ENCODE results near the gene NSD1.

Gene NSD1

DNA sequence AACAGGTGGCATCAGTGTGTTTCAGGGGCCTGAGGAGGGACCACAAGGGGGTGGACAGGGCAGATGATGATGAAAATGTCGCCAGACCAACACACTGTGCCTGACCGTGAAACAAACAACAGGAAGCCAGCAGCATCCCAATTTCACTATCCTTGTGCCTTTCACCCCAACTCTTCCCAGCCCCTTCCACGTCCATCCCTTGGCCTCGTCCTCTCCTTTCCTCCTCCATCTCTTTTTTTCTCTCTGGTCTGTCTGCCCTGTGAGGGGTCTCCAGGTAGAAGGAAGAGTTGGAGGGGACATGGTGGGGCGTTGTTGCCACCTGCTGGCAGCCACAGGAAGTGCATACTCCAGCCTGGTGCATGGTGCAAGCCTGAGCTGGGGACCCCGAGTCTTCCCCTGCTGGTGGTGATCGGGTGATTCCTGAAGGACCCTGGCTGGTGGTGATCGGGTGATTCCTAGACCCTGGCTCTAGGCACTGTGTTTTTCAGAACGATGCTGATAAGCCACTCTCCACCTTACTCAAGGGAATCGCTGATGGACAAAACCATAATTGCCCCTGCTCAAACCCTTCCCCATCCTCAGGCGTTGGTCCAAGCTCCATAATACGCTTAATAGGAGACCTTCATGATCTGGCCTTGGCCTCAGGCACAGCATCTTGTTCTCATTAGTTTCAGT, 21.7 kb upstream of the NSD1 start:
- Mint-ChIP-seq H3K4me3 (no peak overlapping the region), H3K9me3 (peaks cover 3% of the 10 kb centered on the region), H3K27me3 (no peaks in the 10 kb centered on the region), H3K36me3 (ENCODE audit: low read depth) (no peaks in the 10 kb centered on the region), H3K4me1 (ENCODE audit: low read depth) (peaks cover 12% of the 10 kb centered on the region), H3K27ac (no peak overlapping the region)
- DNase-seq = peak; percentile 79

DNA sequence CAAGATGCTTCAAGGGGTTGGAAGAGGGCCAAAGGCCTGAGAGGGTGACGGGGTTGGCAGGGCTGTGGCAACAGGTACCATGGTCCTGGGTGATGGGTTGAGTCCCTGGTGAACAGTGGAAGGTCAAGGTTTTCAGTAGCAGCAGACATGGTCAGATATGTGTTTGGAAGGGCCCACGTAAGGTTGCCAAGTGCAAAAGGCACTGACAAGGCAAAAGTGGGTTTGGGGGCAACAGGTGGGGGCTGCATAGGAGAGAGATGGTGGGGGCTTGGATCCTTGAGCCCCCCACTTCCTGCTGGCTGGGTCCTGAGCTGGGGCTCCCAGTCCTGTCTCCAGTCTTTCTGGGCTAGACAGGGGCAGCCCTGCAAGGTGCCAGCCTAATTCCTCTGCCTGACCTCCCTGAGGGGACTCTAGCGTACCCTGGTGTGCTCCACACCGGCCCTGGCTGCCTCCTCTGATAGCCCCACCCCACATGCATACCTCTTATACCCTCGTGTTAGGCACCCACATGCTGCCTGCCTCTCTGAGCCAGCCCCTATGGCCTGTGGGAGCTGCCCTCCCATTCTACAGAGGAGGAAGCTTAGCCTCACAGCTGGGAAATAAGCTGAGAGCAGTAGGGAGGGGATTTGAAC, 20.9 kb upstream of the NSD1 start:
- Mint-ChIP-seq H3K27me3 (no peaks in the 10 kb centered on the region), H3K27ac (no peak overlapping the region)

DNA sequence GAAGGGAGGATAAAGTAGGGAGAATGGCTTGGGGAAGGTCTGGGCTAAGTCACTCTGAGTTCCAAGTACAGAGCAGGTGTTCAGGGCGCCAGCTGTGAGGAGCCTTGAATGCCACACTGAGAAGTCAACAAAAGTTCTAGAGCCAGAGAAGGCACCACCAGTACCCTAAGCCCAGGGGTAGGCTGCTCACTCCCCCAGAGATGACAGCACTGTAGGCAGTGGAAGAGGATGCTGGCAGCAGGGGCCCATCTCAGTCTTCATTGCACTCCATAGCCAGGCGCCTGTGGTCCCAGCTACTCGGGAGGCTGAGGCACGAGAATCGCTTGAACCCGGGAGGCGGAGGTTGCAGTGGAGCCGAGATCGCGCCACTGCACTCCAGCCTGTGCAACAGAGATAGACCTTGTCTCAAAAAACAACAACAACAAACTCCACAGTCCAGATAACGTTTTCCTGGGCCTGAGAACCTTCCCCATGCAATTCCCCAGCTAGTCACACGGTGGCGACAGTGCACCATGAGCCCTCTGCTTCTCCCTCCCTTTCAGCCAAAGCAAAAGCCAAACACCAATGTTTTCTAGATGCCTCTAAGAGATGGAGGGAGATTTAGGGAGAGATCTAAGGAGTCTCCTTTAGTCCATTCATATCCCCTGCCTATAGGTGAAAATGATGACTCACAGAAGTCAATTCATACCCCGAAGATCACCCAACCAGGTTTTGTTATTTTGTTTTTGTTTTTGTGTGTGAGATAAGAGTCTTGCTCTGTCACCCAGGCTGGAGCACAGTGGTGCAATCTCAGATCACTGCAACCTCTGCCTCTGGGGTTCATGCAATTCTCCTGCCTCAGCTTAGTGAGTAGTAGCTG, 19.8 kb upstream of the NSD1 start:
- H3K4me3 Mint-ChIP-seq = no peak overlapping the region
- no peak overlapping the region for H3K27ac Mint-ChIP-seq
- peaks cover 2% of the 10 kb centered on the region for H3K36me3 Mint-ChIP-seq (ENCODE audit: low read depth)
- H3K4me1 Mint-ChIP-seq (ENCODE audit: low read depth) = peaks cover 17% of the 10 kb centered on the region
- no peaks in the 10 kb centered on the region for H3K27me3 Mint-ChIP-seq
- peaks cover 3% of the 10 kb centered on the region for H3K9me3 Mint-ChIP-seq
- peak; percentile 88 for DNase-seq

More for the DNA sequence above, 20.9 kb upstream of the NSD1 start:
- no peak for DNase-seq
- H3K4me1 Mint-ChIP-seq (ENCODE audit: low read depth) = peaks cover 17% of the 10 kb centered on the region
- peaks cover 3% of the 10 kb centered on the region for H3K9me3 Mint-ChIP-seq
- peaks cover 2% of the 10 kb centered on the region for H3K36me3 Mint-ChIP-seq (ENCODE audit: low read depth)
- no peak overlapping the region for H3K4me3 Mint-ChIP-seq

DNA sequence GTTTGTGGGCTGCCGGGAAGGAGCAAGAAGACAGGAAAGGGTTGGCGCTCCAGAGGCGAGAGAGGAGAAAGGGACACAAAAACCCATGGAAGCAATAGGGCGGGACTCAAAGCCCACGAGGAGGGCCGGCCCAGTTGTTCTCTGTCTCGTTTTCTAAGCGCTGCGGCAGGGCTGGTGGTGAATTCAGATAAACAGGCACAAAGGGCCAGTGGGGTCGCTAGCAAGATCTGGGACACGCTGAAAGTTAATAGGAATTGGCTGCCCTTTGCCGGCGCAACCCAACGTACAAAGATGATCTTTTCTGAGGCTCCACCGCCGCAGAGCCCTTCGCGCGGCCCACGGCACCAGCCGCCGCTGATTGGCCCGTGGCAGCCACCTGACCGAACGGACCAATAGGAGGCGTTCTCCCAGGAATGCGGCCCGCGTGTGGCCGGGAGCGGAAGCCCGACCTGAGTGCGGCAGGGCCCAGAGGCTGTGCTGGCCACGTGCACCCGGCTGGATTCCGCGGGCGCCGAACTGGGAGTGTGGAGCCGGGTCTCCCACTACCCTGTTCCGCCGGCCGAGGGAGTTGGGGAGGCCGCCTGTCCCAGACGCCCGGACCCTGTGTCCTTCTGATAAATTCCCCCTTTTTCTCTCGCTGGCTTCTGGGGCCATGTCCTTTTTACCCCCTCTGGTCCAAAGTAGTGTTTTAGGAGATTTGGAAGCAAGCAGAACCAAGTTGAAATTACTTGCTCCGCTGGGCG, 16.8 kb upstream of the NSD1 start:
- H3K4me1 Mint-ChIP-seq (ENCODE audit: low read depth) = peaks cover 16% of the 10 kb centered on the region
- H3K36me3 Mint-ChIP-seq (ENCODE audit: low read depth) = peaks cover 2% of the 10 kb centered on the region
- peak overlapping the region; percentile 11 for H3K4me3 Mint-ChIP-seq
- peak; percentile 88 for DNase-seq
- peak overlapping the region; percentile 50 for H3K27ac Mint-ChIP-seq
- H3K27me3 Mint-ChIP-seq = no peaks in the 10 kb centered on the region
- peaks cover 3% of the 10 kb centered on the region for H3K9me3 Mint-ChIP-seq

DNA sequence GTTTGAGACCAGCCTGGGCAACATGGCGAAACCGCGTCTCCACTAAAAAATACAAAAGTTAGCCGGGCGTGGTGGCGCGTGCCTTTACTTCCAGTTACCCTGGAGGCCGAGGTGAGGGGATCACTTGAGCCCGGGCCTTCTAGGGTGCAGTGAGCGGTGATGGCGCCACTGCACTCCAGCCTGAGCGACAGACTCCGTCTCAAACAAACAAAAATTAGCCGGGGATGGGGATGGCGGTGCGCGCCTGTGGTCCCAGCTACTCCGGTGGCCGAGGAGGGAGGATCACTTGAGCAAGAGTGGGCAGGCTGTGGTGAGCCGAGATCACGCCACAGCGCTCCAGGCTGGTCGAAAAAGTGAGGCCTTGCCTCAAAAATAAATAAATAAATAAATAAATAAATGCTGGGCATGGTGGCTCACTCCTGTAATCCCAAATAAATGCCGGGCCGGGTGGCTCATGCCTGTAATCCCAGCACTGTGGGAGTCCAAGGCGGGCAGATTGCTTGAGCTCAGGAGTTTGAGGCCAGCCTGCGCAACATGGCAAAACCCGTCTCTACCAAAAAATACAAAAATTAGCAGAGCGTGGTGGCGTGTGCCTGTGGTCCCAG, 16.0 kb upstream of the NSD1 start:
- Mint-ChIP-seq H3K9me3 (peaks cover 3% of the 10 kb centered on the region), H3K4me1 (ENCODE audit: low read depth) (peaks cover 16% of the 10 kb centered on the region), H3K27ac (no peak overlapping the region), H3K4me3 (no peak overlapping the region), H3K27me3 (no peaks in the 10 kb centered on the region), H3K36me3 (ENCODE audit: low read depth) (peaks cover 2% of the 10 kb centered on the region)
- no peak for DNase-seq

DNA sequence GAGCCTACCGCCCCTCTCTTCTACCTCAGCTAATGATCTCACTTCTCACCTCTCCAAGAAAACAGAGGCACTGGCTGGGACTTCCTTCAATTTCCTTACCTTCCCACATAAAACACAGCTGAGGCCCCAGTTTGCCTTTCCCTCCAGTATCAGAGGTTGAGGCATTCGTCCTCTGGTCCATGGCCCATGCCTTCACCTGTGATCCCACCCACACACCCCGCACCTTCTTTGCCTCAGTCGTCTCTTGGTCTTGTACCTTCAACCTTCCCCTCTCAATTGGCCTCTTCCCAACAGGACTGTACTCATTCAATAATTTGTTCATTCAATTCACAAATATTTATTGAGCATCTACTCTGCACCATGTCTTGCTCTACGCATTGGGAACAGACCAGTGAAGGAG, 11.0 kb upstream of the NSD1 start:
- H3K36me3 Mint-ChIP-seq (ENCODE audit: low read depth) = no peaks in the 10 kb centered on the region
- H3K4me3 Mint-ChIP-seq = no peak overlapping the region
- DNase-seq = no peak
- peaks cover 1% of the 10 kb centered on the region for H3K4me1 Mint-ChIP-seq (ENCODE audit: low read depth)
- H3K27me3 Mint-ChIP-seq = no peaks in the 10 kb centered on the region
- no peaks in the 10 kb centered on the region for H3K9me3 Mint-ChIP-seq
- no peak overlapping the region for H3K27ac Mint-ChIP-seq

DNA sequence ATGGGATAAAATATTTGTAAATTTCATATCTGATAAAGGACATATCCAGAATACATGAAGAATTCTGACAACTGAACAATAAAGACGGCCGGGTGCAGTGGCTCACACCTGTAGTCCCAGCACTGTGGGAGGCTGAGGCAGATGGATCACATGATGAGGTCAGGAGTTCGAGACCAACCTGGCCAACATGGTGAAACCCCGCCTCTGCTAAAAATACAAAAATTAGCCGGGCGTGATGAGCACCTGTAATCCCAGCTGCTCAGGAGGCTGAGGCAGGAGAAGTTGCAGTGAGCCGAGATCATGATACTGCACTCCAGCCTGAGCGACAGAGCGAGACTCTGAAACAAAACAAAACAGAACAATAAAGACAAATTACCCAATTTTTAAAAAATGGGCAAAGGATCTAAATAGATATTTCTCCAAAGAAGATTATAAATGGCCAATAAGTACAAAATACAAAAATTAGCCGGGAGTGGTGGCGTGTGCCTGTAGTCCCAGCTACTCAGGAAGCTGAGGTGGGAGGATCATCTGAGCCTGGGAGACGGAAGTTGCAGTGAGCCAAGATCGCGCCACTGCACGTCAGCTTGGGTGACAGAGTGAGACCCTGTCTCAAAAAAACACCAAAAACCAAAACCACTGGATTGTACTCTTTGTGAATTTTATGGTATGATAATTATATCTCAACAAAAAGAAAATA, 9.6 kb upstream of the NSD1 start:
- Mint-ChIP-seq H3K36me3 (ENCODE audit: low read depth) (no peaks in the 10 kb centered on the region), H3K4me1 (ENCODE audit: low read depth) (peaks cover 11% of the 10 kb centered on the region), H3K4me3 (no peak overlapping the region), H3K9me3 (no peaks in the 10 kb centered on the region), H3K27ac (no peak overlapping the region), H3K27me3 (no peaks in the 10 kb centered on the region)
- no peak for DNase-seq

DNA sequence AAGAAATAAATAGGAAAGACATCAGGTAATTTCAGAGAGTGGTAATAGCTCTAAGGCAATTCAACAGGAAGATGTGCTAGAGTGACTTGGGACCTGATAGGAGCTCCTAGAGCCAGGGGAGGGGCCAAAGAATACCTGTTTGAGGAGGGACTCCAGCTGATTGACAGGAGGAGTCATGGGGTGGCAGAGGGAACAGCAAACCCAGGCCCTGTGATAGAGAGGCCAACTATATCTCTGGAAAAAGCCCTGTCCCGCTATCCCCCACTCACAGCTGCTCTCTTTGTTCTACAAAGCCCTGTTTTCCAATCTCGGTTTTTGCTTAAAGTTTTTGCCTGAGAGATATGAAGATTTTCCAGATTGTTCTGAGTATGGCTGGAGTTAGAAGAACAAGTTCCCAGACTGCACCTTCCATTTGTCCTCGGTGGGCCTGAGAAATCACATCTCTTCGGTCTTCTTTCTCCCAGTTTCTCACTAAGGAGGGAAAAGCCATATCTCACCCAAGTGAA, 9.0 kb upstream of the NSD1 start:
- Mint-ChIP-seq H3K36me3 (ENCODE audit: low read depth) (no peaks in the 10 kb centered on the region), H3K27ac (no peak overlapping the region), H3K9me3 (no peaks in the 10 kb centered on the region), H3K4me3 (no peak overlapping the region), H3K4me1 (ENCODE audit: low read depth) (peaks cover 18% of the 10 kb centered on the region), H3K27me3 (no peaks in the 10 kb centered on the region)
- DNase-seq = no peak

DNA sequence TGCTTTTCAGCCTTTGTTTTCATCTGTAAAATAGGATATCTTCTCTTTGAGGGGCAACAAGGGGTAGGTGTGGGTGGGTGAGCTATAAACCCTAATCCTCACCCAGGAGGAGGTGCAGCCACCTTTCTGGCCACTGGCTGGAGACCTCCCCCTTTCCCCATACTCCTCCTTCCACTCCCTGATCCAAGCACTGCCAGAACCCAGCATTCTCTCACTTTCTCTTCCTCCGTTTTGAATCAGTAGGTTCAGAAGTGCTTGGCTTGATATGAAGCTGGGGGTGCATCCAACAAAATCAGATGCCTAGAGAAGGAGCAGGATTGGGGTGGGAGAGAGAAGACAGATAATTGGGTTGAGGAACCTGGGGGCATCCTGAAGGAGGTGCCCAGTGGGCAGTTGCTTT, 6.8 kb upstream of the NSD1 start:
- Mint-ChIP-seq H3K27ac (no peak overlapping the region), H3K9me3 (no peaks in the 10 kb centered on the region), H3K36me3 (ENCODE audit: low read depth) (no peaks in the 10 kb centered on the region), H3K4me1 (ENCODE audit: low read depth) (peaks cover 30% of the 10 kb centered on the region), H3K27me3 (no peaks in the 10 kb centered on the region), H3K4me3 (no peak overlapping the region)
- DNase-seq = no peak

DNA sequence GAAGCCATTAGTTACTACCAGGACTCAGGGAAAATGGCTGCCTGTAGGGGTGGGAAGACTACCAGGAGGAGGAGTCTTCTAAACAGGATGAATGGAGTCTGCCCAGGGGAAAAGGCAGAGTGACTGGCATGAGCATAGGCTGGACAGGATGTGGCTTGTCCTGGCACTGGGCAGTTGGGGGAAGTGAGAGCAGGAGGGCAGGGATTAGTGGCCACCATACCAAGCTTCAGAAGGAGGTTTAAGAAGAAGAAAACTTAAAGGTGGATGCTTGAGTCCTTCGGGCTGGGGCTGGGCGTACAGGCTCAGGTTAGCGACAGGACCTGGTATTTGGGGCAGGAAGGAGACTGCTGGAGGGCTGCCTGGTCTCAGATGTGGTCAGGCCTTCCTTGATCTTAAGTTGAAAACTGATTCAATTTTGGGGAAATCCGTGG, 5.0 kb upstream of the NSD1 start:
- no peak for DNase-seq
- Mint-ChIP-seq H3K4me1 (ENCODE audit: low read depth) (peaks cover 30% of the 10 kb centered on the region), H3K9me3 (no peaks in the 10 kb centered on the region), H3K27me3 (no peaks in the 10 kb centered on the region), H3K36me3 (ENCODE audit: low read depth) (no peaks in the 10 kb centered on the region), H3K4me3 (no peak overlapping the region), H3K27ac (peak overlapping the region; percentile 73)

DNA sequence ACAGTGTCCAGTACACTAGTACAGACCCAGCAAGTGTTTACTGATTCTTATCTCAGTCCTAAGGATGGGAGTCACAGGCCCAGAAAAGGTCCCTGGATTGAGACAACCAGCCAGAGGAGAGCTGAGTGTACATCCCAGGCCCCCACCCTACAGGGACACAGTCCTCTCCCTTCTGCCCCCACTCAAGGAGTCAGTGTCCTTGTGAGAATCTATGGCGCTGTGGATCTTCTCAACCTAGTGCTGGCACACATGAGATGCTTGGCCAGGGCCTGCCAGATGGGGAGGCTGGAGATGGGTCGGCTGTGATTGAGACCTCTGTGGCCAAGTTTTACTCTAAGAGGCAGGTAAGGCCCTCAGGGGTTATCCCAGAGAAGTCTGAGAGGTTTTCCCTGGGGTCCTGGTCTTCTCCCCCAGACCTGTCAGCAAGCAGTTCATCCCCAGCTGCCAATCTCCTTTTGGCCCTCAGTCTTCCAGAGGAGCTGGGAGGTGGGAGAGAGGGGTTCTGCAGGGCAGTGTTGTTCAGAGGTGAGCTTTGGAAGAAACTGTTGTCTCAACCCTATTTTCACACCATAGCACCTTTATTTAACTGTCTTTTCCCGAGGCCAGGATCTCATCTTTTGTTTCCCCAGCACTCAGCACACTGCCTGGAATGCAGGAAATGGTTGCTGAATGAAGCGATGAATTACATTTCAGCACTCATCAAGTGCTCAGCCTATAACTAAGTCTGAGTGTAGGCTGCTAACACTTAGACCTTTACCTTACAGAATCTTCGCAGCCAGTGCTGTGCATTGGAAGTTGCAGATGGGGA, 3.2 kb upstream of the NSD1 start:
- peaks cover 38% of the 10 kb centered on the region for H3K4me1 Mint-ChIP-seq (ENCODE audit: low read depth)
- no peaks in the 10 kb centered on the region for H3K27me3 Mint-ChIP-seq

DNA sequence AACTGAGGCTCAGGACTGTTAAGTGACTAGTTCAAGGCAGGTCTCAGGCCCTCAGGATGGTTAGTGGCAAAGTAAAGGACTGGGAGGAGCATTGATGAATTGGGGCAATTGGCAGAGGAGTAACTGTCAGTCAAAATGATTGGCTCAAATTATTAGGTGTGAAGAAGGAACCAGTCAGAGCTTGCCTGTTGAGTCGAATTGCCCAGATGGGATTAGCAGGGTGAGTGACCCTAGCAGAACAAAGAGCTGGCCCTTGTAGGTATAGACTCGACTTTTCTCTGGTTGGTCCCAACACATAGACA, 2.6 kb upstream of the NSD1 start:
- Mint-ChIP-seq H3K4me3 (no peak overlapping the region), H3K27ac (no peak overlapping the region), H3K4me1 (ENCODE audit: low read depth) (peaks cover 42% of the 10 kb centered on the region), H3K27me3 (no peaks in the 10 kb centered on the region), H3K36me3 (ENCODE audit: low read depth) (peaks cover 15% of the 10 kb centered on the region), H3K9me3 (no peaks in the 10 kb centered on the region)
- no peak for DNase-seq

More for the DNA sequence above, 3.2 kb upstream of the NSD1 start:
- no peak overlapping the region for H3K27ac Mint-ChIP-seq
- no peak overlapping the region for H3K4me3 Mint-ChIP-seq
- H3K9me3 Mint-ChIP-seq = no peaks in the 10 kb centered on the region
- peaks cover 10% of the 10 kb centered on the region for H3K36me3 Mint-ChIP-seq (ENCODE audit: low read depth)
- DNase-seq = no peak
